SK-N-MC (cell line): Measurements from ENCODE around the gene SEC24A.
"Not testable (repeated sequence)": the region's sequence is repeated elsewhere in the genome, so short reads cannot be mapped to it uniquely, and the experiment has no call there.

Experiments
- DNase-seq: peaks from one replicate; pipeline ENCODE4 v3.0.0-alpha.2; 2011; ENCODE audit warnings: low read depth, low spot score
- H3K27ac ChIP-seq: fragments of 200-600 bp; sonication (generic); 2 replicates; pipeline ENCODE4 v1.5.1; 2016; ENCODE audit warnings: mixed run types
- H3K36me3 ChIP-seq: fragments of 200-600 bp; sonication (generic); 2 replicates; pipeline ENCODE4 v1.6.1; 2017; ENCODE audit warnings: antibody characterized with exemption, low read length, mixed read lengths; ENCODE audit not compliant: insufficient read depth
- H3K4me3 ChIP-seq: fragments of 200-600 bp; sonication (generic); 2 replicates; pipeline ENCODE4 v1.5.1; 2016
- H3K9ac ChIP-seq: fragments of 200-600 bp; sonication (generic); 2 replicates; pipeline ENCODE4 v1.8.0; 2017; ENCODE audit warnings: mixed run types, mixed read lengths; ENCODE audit not compliant: insufficient read length
- H3K9me3 ChIP-seq: fragments of 200-600 bp; sonication (generic); 2 replicates; pipeline ENCODE4 v1.6.1; 2017; ENCODE audit warnings: low read depth, mild to moderate bottlenecking, antibody characterized with exemption, low read length, moderate library complexity, mixed read lengths
- EZH2 ChIP-seq: fragments of 200-600 bp; sonication (generic); IDR thresholded peaks from one replicate; pipeline ENCODE4 v1.6.1; 2017; ENCODE audit warnings: antibody characterized with exemption
- FOXP2 ChIP-seq: optimal IDR thresholded peaks from 2 replicates; pipeline ENCODE3; 2011; ENCODE audit warnings: mild to moderate bottlenecking, moderate library complexity; ENCODE audit not compliant: insufficient read depth; ENCODE audit errors: extremely low read length, control extremely low read depth
- POLR2AphosphoS5 ChIP-seq: IDR thresholded peaks from 2 replicates; pipeline ENCODE4 v1.6.1; 2012; ENCODE audit warnings: mild to moderate bottlenecking, low read depth, low read length, borderline replicate concordance

The SEC24A gene

GRCh38 chr5:134662971-134663370, 14.4 kb downstream of the SEC24A start:
- no peak for TF ChIP-seq FOXP2
- TF ChIP-seq POLR2AphosphoS5, result no peak
- no peak for TF ChIP-seq EZH2
- H3K27ac ChIP-seq, result no peak overlapping the region
- H3K4me3 ChIP-seq, result no peak overlapping the region
- H3K36me3 ChIP-seq, result peaks cover 27% of the 10 kb centered on the region
- no peaks in the 10 kb centered on the region for H3K9me3 ChIP-seq
- no peak for DNase-seq
- H3K9ac ChIP-seq, result no peak overlapping the region

DNA sequence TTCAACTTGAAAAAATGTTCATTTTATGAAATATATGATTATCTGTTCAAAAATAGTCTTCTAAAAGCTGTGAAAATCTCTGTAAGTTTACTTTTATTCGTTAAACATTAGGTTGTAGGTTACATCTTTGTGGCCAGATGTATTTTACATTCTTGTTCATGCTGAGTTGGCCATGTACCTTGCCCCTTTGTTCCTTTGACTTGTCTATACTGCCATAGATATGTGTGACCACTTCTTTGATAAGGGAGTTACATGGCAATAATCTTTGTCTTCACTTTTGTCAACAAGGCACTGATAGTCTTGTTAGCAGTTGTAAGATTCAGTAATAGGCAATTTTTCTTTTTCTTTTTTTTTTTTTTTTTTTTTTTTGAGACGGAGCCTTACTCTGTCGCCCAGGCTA, 15.9 kb downstream of the SEC24A start:
- peaks cover 27% of the 10 kb centered on the region for H3K36me3 ChIP-seq
- no peaks in the 10 kb centered on the region for H3K9me3 ChIP-seq
- no peak overlapping the region for H3K4me3 ChIP-seq
- no peak overlapping the region for H3K9ac ChIP-seq
- DNase-seq, result no peak
- TF ChIP-seq POLR2AphosphoS5, result no peak
- TF ChIP-seq EZH2, result no peak
- TF ChIP-seq FOXP2, result no peak
- no peak overlapping the region for H3K27ac ChIP-seq

- H3K9ac ChIP-seq, H3K27ac ChIP-seq, H3K4me3 ChIP-seq, H3K9me3 ChIP-seq, DNase-seq: not testable (repeated sequence)
- H3K36me3 ChIP-seq, result peaks cover 38% of the 10 kb centered on the region
These were observed 25.0 kb downstream of the SEC24A start for GRCh38 chr5:134673546-134673945.

DNA sequence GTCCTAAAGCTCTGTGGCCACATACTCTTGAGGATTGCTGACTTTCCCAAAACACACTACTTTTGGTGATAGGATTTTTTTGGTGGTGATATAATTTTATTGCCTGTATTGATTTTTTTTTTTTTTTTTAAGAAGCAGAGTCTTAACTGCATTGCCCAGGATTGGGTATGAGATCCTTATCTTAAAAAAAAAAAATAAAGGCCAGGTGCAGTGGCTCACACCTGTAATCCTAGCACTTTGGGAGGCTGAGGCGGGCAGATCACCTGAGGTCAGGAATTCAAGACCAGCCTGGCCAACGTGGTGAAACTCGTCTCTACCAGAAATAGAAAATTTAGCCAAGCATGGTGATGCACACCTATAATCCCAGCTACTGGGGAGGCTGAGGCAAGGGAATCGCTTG, 28.8 kb downstream of the SEC24A start:
- H3K4me3 ChIP-seq, H3K27ac ChIP-seq, H3K9ac ChIP-seq, DNase-seq, H3K9me3 ChIP-seq: not testable (repeated sequence)
- H3K36me3 ChIP-seq, result peaks cover 57% of the 10 kb centered on the region

- not testable (repeated sequence) for H3K9ac ChIP-seq, H3K27ac ChIP-seq, H3K4me3 ChIP-seq, H3K9me3 ChIP-seq, DNase-seq
- H3K36me3 ChIP-seq, result peaks cover 32% of the 10 kb centered on the region
These were observed 41.6 kb downstream of the SEC24A start for GRCh38 chr5:134690144-134690543.

GRCh38 chr5:134692722-134693121, 44.1 kb downstream of the SEC24A start:
- TF ChIP-seq POLR2AphosphoS5 (no peak), FOXP2 (no peak), EZH2 (no peak)
- DNase-seq, result no peak
- peaks cover 30% of the 10 kb centered on the region for H3K36me3 ChIP-seq
- no peak overlapping the region for H3K27ac ChIP-seq
- H3K9ac ChIP-seq, result no peak overlapping the region
- H3K4me3 ChIP-seq, result no peak overlapping the region
- no peaks in the 10 kb centered on the region for H3K9me3 ChIP-seq

- H3K36me3 ChIP-seq, result peaks cover 39% of the 10 kb centered on the region
- no peak overlapping the region for H3K9ac ChIP-seq
- H3K4me3 ChIP-seq, result no peak overlapping the region
- H3K27ac ChIP-seq, result no peak overlapping the region
- DNase-seq, result no peak
- no peak for TF ChIP-seq EZH2
- TF ChIP-seq FOXP2, result no peak
- no peak for TF ChIP-seq POLR2AphosphoS5
- H3K9me3 ChIP-seq, result no peaks in the 10 kb centered on the region
These were observed 59.7 kb downstream of the SEC24A start for GRCh38 chr5:134708301-134708700.

GRCh38 chr5:134714120-134714519, 65.5 kb downstream of the SEC24A start:
- H3K9me3 ChIP-seq, result no peaks in the 10 kb centered on the region
- no peak overlapping the region for H3K9ac ChIP-seq
- peaks cover 27% of the 10 kb centered on the region for H3K36me3 ChIP-seq
- TF ChIP-seq FOXP2, result no peak
- no peak for TF ChIP-seq POLR2AphosphoS5
- no peak for TF ChIP-seq EZH2
- H3K27ac ChIP-seq, result no peak overlapping the region
- H3K4me3 ChIP-seq, result no peak overlapping the region
- DNase-seq, result no peak

- TF ChIP-seq FOXP2 (no peak), POLR2AphosphoS5 (no peak), EZH2 (no peak)
- H3K9ac ChIP-seq, result no peak overlapping the region
- no peaks in the 10 kb centered on the region for H3K9me3 ChIP-seq
- peaks cover 28% of the 10 kb centered on the region for H3K36me3 ChIP-seq
- no peak overlapping the region for H3K4me3 ChIP-seq
- H3K27ac ChIP-seq, result no peak overlapping the region
- no peak for DNase-seq
These were observed 66.0 kb downstream of the SEC24A start for GRCh38 chr5:134714541-134714940.

GRCh38 chr5:134715466-134715865, 66.9 kb downstream of the SEC24A start:
- DNase-seq, H3K9ac ChIP-seq, H3K4me3 ChIP-seq, H3K27ac ChIP-seq, H3K9me3 ChIP-seq: not testable (repeated sequence)
- H3K36me3 ChIP-seq, result peaks cover 31% of the 10 kb centered on the region
